VCaP (cell line): Measurements from ENCODE around the gene MAP7D3.
A peak's percentile ranks its signal among the peaks of the same experiment; 100 is the strongest.

ENCODE experiments used
- H3K27ac ChIP-seq: fragments of 450-650 bp; 2 replicates; pipeline ENCODE4 v1.5.1; 2017
- TF ChIP-seq, protein P1 (sequence below): fragments of 450-650 bp; conservative IDR thresholded peaks from 2 replicates; pipeline ENCODE4 v1.5.1; 2017; ENCODE audit warnings: mild to moderate bottlenecking, moderate library complexity

The MAP7D3 gene

GRCh38 chrX:136261321-136261720 is 10.1 kb upstream of the MAP7D3 start:
- no peak overlapping the region for H3K27ac ChIP-seq
- TF ChIP-seq, protein P1, sequence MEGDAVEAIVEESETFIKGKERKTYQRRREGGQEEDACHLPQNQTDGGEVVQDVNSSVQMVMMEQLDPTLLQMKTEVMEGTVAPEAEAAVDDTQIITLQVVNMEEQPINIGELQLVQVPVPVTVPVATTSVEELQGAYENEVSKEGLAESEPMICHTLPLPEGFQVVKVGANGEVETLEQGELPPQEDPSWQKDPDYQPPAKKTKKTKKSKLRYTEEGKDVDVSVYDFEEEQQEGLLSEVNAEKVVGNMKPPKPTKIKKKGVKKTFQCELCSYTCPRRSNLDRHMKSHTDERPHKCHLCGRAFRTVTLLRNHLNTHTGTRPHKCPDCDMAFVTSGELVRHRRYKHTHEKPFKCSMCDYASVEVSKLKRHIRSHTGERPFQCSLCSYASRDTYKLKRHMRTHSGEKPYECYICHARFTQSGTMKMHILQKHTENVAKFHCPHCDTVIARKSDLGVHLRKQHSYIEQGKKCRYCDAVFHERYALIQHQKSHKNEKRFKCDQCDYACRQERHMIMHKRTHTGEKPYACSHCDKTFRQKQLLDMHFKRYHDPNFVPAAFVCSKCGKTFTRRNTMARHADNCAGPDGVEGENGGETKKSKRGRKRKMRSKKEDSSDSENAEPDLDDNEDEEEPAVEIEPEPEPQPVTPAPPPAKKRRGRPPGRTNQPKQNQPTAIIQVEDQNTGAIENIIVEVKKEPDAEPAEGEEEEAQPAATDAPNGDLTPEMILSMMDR = no peak

GRCh38 chrX:136260776-136261175 is 9.6 kb upstream of the MAP7D3 start:
- no peak overlapping the region for H3K27ac ChIP-seq
- TF ChIP-seq, protein P1 = no peak

DNA sequence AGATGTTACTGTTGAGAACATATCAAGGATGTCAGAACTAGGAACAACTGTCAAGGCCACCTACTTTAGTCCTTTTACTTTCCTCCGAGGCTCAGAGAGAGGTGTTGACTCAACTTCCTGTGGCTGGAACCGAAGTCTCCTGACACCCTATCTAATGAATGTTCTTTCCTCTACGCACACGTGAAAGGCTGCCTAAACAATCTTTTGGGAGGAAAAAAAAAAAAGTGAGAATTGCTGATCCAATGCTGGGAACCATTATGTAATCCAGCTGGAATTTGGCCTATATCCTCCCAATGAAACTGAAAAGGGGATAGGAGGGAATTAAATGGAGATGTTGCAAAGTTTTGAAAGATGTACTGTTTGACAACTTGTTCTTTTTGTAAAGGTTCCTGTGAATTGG is 8.3 kb upstream of the MAP7D3 start:
- no peak overlapping the region for H3K27ac ChIP-seq
- TF ChIP-seq, protein P1 = no peak

DNA sequence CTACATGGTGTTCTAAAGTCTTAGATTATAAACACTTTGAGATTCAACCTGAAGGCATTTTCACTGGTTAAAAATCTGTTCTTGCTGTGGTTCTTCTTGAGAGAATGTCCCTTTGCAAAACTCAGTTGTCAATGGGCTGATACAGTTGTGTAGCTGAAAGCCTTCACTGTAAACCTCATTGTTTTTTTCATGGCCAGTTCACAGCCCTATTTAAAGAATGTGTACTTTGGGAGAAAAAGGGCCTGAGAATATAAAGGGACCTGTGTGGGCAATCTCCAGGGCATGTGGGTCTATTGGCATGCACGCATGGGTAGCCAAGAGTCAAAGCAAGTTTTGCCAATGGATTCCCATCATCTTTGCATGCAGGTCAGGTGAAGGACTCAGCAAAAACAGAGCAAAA is 7.8 kb upstream of the MAP7D3 start:
- no peak overlapping the region for H3K27ac ChIP-seq

GRCh38 chrX:136256026-136256425 is 4.8 kb upstream of the MAP7D3 start:
- TF ChIP-seq, protein P1 = no peak
- H3K27ac ChIP-seq = no peak overlapping the region

More for the DNA sequence above, 7.8 kb upstream of the MAP7D3 start:
- TF ChIP-seq, protein P1 = no peak

DNA sequence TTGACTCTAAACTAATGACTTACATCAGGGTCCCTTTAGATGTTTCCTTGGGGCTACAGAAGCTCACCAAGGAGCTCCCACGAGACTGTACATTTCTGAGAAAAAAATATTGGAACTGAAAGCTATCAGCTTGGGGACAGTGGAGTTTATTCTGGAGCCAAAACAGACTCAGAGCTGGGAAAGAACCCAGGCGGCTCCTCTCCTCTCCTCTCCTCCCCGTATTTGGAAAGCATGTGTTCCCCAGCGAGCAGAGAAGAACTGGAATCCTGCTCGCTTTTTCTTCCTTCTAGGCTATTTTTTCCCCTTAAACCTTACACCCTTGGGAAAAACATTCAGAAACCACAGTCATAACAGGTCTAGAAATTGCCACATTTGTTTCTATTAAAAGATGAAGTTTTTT is 4.3 kb upstream of the MAP7D3 start:
- H3K27ac ChIP-seq = no peak overlapping the region
- TF ChIP-seq, protein P1 = no peak

DNA sequence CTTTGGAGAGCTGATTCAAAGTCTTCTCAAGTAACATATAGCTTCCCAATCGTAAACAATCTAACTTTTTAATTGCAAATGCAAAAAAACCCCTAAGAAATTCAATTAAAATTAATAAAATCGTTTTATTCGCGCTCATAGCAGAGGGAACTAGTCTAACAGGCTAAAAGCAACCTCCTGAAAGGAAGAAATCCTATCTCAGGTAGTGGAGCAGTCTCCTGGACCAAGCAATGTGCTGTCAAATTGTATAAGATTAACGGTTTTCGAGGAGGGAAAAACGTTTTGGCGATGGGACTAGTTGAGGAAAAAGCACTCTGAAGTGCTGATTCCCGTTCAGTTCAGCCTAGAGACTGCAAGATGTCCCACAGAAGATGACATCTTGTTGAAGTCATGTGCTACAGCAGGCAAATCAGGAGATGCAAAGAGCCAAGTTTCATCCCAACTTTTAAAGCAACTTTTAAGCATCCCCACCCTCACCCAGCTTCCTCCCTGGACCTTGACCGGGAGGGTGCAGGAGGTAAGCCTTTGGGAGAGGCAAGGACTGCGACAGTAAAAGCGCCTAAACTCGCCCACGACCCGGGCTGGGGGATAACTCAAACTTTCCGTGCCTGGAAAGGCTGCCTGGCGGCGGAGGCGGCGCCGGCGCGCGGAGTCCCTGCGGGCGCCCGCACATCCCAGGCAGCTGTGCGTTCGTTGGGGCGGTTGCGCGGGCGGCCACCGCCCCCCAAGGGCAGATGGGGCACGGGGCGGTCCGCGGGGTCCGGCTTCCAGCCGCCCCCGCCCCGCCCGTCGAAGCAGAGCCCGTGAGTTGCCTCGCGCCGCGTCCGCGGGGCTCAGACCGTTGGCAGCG is 784 bp downstream of the MAP7D3 start:
- H3K27ac ChIP-seq = peak overlapping the region; percentile 28; the same call in 1 of the 2 replicates
- TF ChIP-seq, protein P1 = no peak
